ENCODE data around the gene SLC38A11. TPM values are rescaled to one million over a fixed set of nuclear protein-coding genes. Genes with fewer than 3 reads are reported as not detected.

Gene SLC38A11
- total RNA-seq, 1 donor from 2014 or later = not detected

Small RNA genes within 50 kb of the gene (small RNA-seq; reads per million reads assigned to genes)
- not detected for gene RNA5SP110 (ENCODE audit: low replicate concordance)
- not detected for gene RNA5SP111 (ENCODE audit: low replicate concordance)

Other genes starting within 250 kb of the SLC38A11 start
- 27.1 TPM for gene COBLL1, start 113.7 kb downstream of the SLC38A11 start, total RNA-seq
- 2.8 TPM for gene SCN3A, start 248.5 kb upstream of the SLC38A11 start, total RNA-seq

Data from tongue (tissue), 2 donors.